Adrenal gland (tissue), 5 donors: ENCODE measurements around the gene KIF16B.

ENCODE experiments used
- CTCF ChIP-seq, 6 experiments: fragments of 450-650 bp in 4 of 6; fragments of 200-600 bp in 2 of 6; sonication (generic) in 1 of 6; IDR thresholded peaks; 1 replicate in 5 of 6; 2 replicates in 1 of 6; pipeline versions ENCODE4 v1.5.1 to v1.8.0; 2016 to 2021; ENCODE audit warnings: antibody characterized with exemption in 6 of 6, mild to moderate bottlenecking in 2 of 6, moderate library complexity in 1 of 6
- POLR2A ChIP-seq, 2 donors: fragments of 450-650 bp; IDR thresholded peaks; one replicate each; pipeline ENCODE4 v1.6.1; 2017; ENCODE audit warnings: antibody characterized with exemption in 2 of 2, mild to moderate bottlenecking in 2 of 2, moderate library complexity in 1 of 2
- donor health status: DM: no; HTN: no; CAD: no.

- TF ChIP-seq CTCF (IDR thresholded peaks at IDR 0.05) (no peak), POLR2A (IDR thresholded peaks at IDR 0.05) (no peak)
Observed at GRCh38 chr20:16459019-16459700, 114.1 kb downstream of the KIF16B start.
